Neuron (in vitro differentiated cells): Measurements from ENCODE around the gene TSHZ3.

Experiments used
- H2AFZ ChIP-seq: one replicate; pipeline ENCODE4 v1.6.1; 2013; ENCODE audit warnings: low read depth, mild to moderate bottlenecking, inconsistent platforms, low read length, moderate library complexity
- H3K27me3 ChIP-seq: one replicate; pipeline ENCODE4 v1.6.1; 2013; ENCODE audit warnings: low read length; ENCODE audit not compliant: insufficient read depth
- H3K36me3 ChIP-seq: one replicate; pipeline ENCODE4 v1.6.1; 2013; ENCODE audit warnings: low read length; ENCODE audit not compliant: insufficient read depth
- H3K4me1 ChIP-seq: one replicate; pipeline ENCODE4 v1.6.1; 2013; ENCODE audit warnings: low read length; ENCODE audit not compliant: insufficient read depth
- H3K4me3 ChIP-seq: 2 replicates; pipeline ENCODE4 v1.5.1; 2013; ENCODE audit warnings: mild to moderate bottlenecking, low read length, moderate library complexity
- H3K9me3 ChIP-seq: one replicate; pipeline ENCODE4 v1.6.1; 2013; ENCODE audit warnings: low read length

Gene TSHZ3

DNA sequence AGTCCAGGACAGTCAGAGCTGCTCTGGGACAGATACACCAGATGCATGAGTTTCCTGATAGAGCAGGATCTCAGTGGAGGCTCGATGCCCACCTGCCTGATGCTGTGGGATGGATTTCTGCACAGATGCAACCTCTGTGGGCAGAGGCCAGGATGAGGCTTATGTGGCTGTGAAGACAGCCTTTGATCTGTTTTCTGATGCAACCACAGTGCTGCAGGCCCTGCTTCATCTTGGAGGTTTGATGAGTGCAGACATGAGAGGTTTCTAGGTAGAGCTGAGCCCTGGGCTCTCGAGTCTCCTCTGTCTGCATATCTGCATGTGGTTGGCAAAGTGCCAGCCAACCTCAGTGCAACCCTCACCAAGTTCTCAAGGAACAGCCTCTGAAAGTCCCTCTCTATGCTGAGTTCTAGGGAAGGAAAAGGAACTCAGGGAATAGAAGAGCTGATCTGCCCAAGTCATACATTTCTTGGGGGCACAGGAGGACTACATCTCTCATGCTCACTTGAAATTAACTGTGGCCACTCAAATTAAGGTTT, 23.1 kb upstream of the TSHZ3 start:
- H3K27me3 ChIP-seq = no peaks in the 10 kb centered on the region
- no peak overlapping the region for H2AFZ ChIP-seq
- no peaks in the 10 kb centered on the region for H3K9me3 ChIP-seq
- no peaks in the 10 kb centered on the region for H3K4me1 ChIP-seq
- H3K36me3 ChIP-seq = no peaks in the 10 kb centered on the region
- H3K4me3 ChIP-seq = no peak overlapping the region

DNA sequence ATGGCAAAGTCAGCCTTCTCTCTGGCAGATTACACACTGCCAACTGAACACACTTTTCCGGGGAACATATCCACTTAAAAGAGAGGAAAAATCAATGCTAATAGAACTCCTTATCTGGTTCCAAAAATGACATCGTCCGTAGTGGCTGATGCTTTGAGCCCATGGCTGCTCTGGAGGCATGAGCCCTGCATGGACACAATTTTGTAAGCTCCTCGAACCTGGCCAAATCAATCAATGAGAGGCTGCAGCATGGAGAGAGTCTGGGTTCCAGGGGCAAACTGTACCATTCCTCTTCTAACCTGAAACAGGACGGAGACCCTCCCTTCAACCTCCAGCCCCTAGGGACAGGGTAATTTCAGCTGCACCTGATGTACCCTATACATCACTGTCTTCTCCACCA, 21.0 kb upstream of the TSHZ3 start:
- Histone ChIP-seq H3K4me3 (no peak overlapping the region), H3K9me3 (no peaks in the 10 kb centered on the region), H3K4me1 (no peaks in the 10 kb centered on the region), H3K36me3 (no peaks in the 10 kb centered on the region), H3K27me3 (no peaks in the 10 kb centered on the region), H2AFZ (no peak overlapping the region)

- Histone ChIP-seq H3K36me3 (no peaks in the 10 kb centered on the region), H3K9me3 (no peaks in the 10 kb centered on the region), H2AFZ (no peak overlapping the region), H3K27me3 (peaks cover 11% of the 10 kb centered on the region), H3K4me3 (no peak overlapping the region), H3K4me1 (no peaks in the 10 kb centered on the region)
Measured at GRCh38 chr19:31364963-31365362, 15.7 kb upstream of the TSHZ3 start.

DNA sequence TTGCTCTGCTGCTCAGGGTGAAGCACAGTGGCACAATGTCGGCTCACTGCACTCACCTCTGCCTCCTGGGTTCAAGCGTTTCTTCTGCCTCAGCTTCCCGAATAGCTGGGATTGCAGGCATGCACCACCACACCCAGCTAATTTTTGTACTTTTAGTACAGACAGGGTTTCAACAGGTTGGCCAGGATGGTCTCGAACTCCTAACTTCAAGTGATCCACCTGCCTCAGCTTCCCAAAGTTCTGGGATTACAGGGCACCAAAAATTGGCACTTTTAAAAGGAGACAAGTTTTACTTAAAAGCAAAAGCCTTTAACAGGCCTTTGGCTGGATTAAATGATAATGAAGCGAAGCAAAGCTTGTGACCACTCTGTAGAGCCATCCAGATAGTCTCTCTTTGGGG, 12.5 kb upstream of the TSHZ3 start:
- Histone ChIP-seq H3K4me1 (no peaks in the 10 kb centered on the region), H3K36me3 (no peaks in the 10 kb centered on the region), H3K27me3 (peaks cover 32% of the 10 kb centered on the region), H3K9me3 (no peaks in the 10 kb centered on the region), H2AFZ (no peak overlapping the region), H3K4me3 (no peak overlapping the region)

GRCh38 chr19:31357315-31357673, 8.1 kb upstream of the TSHZ3 start:
- peaks cover 2% of the 10 kb centered on the region for H3K9me3 ChIP-seq
- no peak overlapping the region for H3K4me3 ChIP-seq
- no peak overlapping the region for H2AFZ ChIP-seq
- H3K4me1 ChIP-seq = no peaks in the 10 kb centered on the region
- peaks cover 77% of the 10 kb centered on the region for H3K27me3 ChIP-seq
- H3K36me3 ChIP-seq = no peaks in the 10 kb centered on the region

DNA sequence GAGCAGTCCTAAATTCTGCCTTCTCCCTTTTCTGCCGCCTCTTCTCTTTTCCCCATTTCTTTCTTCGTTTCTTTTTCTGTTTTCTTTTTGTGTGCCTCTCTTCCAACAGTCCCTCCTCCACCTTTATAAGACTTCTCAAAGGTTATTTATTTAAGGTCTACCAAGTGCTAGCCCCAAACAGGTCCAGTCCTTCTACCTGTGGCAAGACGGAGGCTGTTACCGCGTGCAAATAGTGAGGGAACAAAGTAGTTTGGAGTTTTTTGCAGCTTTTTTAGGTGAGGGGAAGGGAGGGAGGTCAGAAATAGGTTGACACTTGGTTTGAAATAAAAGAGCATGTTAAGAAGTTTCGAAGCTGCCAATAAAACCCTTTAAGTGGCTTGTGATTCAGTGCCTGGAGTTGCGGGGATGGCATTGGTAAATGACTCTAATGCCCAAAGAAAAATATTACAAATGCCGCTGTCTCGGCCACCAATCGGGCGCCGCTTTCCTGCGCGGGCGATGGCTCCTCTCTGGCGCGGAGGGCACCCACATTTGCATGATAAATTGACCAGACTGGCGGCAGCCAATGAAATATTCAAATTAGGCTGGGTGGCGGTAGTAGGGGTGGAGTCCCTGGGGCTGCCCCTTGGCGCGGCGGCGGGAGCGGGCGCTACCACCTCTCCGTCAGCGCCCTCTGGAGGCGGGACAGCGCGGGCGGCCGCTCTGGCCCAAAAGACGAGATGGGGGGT, 7.5 kb upstream of the TSHZ3 start:
- Histone ChIP-seq H3K36me3 (no peaks in the 10 kb centered on the region), H3K4me3 (no peak overlapping the region), H3K9me3 (peaks cover 5% of the 10 kb centered on the region), H2AFZ (no peak overlapping the region), H3K27me3 (peaks cover 80% of the 10 kb centered on the region), H3K4me1 (no peaks in the 10 kb centered on the region)

DNA sequence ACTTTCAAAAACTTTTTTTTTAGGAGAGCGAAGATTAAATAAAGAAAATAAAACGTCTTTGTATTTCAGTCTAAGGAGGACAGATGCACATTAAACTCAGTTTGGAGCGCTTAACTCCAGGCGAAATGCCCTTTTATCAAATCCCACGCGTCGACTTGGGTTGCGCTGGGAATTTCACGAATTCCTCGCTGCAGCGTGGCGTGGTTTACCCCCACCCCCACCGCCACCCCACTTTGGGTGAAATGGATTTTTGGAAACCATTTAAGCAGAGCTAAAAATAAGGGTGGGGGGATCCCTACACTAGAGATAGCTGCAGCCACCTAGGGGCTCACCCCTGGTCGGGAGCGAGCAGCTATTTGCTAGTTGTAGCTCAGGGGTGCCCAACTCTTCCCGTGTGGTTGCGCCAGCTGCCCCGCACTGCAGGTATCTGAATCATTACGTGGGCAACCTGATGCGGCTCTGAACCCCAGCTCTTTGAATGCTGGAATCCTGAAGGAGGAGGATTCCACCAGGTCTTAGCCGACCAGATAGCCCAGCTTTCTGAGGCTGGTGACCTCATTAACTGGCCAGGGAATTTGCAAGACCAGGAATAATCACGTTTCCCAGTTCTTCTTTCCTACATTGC, 6.5 kb upstream of the TSHZ3 start:
- H2AFZ ChIP-seq = no peak overlapping the region
- peaks cover 3% of the 10 kb centered on the region for H3K4me1 ChIP-seq
- H3K36me3 ChIP-seq = no peaks in the 10 kb centered on the region
- H3K9me3 ChIP-seq = peaks cover 5% of the 10 kb centered on the region
- H3K4me3 ChIP-seq = no peak overlapping the region
- H3K27me3 ChIP-seq = peaks cover 87% of the 10 kb centered on the region

- H3K4me1 ChIP-seq = peaks cover 3% of the 10 kb centered on the region
- no peaks in the 10 kb centered on the region for H3K36me3 ChIP-seq
- H3K4me3 ChIP-seq = no peak overlapping the region
- peaks cover 82% of the 10 kb centered on the region for H3K27me3 ChIP-seq
- H3K9me3 ChIP-seq = peaks cover 5% of the 10 kb centered on the region
- H2AFZ ChIP-seq = no peak overlapping the region
Measured at GRCh38 chr19:31354799-31355664, 5.8 kb upstream of the TSHZ3 start.

DNA sequence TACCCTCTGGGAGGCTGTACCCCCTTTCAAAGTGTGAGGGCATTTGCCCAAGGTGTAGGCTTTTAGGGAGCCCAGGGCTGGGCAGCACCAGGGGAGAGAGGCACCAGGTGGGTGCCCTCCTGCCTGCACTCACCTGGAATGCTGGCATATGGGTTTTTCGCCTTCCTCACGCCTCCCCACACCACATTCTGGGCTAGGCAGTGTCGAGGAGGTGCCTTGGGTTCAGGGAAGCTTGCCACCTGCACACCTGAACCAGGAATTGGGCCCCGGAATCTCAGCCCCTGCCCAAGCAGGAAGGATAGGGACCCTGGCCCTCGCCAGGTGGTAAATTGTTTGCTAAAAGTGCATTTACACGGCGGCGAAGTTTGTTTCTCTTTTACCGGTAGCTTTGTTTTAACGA, 5.1 kb upstream of the TSHZ3 start:
- Histone ChIP-seq H3K27me3 (peaks cover 82% of the 10 kb centered on the region), H2AFZ (no peak overlapping the region), H3K9me3 (peaks cover 5% of the 10 kb centered on the region), H3K4me1 (peaks cover 3% of the 10 kb centered on the region), H3K4me3 (no peak overlapping the region), H3K36me3 (no peaks in the 10 kb centered on the region)

DNA sequence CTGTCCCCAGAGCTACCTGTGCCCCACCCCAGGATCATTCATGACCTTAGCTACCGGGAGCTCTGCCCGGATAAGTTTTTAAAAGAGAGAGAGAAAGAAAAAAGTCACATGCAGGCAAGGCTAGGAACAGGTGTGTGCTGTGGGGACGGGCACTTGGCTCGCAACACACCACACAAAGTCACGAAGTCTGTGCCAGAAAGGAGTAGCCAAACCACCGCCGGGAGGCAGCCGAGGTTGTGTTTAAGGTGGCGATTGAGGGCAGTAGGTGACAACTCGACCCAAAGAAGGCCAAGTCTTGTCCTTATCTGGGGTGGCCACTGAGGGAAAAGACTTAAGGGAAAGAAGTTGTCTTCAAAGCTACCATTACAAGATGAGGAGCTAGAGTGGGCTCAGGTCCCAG, 4.6 kb upstream of the TSHZ3 start:
- Histone ChIP-seq H3K4me1 (peaks cover 3% of the 10 kb centered on the region), H3K27me3 (peaks cover 81% of the 10 kb centered on the region), H2AFZ (no peak overlapping the region), H3K4me3 (no peak overlapping the region), H3K9me3 (peaks cover 5% of the 10 kb centered on the region), H3K36me3 (no peaks in the 10 kb centered on the region)

DNA sequence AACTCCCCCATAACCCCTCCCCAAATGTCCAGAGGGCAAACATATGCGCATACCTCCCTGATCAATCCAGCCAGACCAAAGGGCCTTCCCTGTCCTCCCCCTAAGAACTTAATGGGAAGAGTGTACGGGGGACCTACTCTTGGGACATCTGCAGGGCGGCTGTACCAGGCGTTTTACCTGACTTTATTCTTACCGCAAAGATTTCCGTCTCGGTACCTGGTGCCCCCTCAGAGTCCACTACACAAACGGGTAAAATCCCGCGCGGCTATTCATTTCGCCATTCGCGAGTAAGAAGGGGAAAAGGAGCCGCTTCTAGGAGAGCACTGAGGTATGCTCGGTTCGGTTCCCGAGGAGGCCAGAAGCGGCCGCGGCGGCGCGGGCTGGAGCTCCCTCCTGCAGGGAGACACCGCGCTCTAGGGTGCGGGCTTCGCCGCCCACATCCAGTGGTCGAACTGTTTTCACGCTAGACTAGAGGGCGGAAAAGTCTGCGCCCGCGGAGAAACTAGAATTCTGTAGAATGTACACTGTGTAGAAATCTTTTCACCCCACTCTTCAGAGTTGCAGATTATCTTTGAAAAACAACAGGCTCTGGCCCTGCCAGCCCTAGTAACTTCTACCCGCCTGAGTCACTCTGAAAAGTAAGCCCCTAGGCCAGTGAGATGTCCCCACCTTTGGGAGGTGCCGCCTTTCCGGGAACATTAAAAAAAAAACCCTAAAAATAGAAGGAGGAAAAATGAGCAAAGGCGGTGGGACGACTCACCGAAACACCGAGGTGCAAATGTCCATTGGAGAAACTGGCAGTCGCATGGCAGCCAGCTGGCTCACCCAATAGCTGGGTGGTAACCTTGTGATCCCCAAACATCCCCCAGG, 3.8 kb upstream of the TSHZ3 start:
- H3K4me1 ChIP-seq = peaks cover 3% of the 10 kb centered on the region
- H3K36me3 ChIP-seq = no peaks in the 10 kb centered on the region
- no peak overlapping the region for H2AFZ ChIP-seq
- no peak overlapping the region for H3K4me3 ChIP-seq
- H3K9me3 ChIP-seq = peaks cover 5% of the 10 kb centered on the region
- peaks cover 83% of the 10 kb centered on the region for H3K27me3 ChIP-seq

DNA sequence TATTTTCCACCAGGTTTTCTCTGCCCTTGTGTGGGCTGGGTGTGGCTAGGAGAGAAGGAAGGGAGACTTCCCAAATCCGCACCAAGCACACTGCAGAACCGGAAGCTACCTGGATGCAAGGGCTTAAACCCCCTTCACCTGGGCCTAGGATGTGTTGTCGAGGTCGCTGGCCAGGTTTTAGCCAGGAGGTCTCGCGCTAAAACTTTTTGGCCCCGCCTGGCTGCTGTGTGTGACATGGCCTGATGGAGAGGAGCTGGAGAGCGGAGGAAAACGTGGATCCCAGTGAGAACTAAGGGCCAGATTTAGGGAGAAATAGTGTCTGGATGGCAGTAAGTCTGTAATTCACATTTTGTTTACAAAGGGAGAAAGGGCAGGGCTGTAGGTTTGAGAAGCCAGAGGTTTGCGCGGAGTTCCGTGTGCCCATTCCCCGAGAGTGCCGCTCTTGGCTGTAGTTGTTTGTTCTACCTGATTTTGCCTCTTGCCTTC, 3.1 kb upstream of the TSHZ3 start:
- H3K27me3 ChIP-seq = peaks cover 83% of the 10 kb centered on the region
- peaks cover 3% of the 10 kb centered on the region for H3K4me1 ChIP-seq
- no peak overlapping the region for H3K4me3 ChIP-seq

More for the DNA sequence above, 3.1 kb upstream of the TSHZ3 start:
- no peaks in the 10 kb centered on the region for H3K36me3 ChIP-seq
- no peak overlapping the region for H2AFZ ChIP-seq
- peaks cover 5% of the 10 kb centered on the region for H3K9me3 ChIP-seq
